ENCODE measurements around the gene ACKR1.

The ACKR1 gene, protein sequence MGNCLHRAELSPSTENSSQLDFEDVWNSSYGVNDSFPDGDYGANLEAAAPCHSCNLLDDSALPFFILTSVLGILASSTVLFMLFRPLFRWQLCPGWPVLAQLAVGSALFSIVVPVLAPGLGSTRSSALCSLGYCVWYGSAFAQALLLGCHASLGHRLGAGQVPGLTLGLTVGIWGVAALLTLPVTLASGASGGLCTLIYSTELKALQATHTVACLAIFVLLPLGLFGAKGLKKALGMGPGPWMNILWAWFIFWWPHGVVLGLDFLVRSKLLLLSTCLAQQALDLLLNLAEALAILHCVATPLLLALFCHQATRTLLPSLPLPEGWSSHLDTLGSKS

GRCh38 chr1:159204161-159205141 lies at the start of gene ACKR1:
ACKR1 (plus strand) TSS chr1:159204875; CDS start chr1:159204960, 85 bp downstream.
- no peak for DNase-seq (ENCODE audit: low read depth, low spot score)

GRCh38 chr1:159161001-159161718 lies 43.5 kb upstream of the ACKR1 start:
- DNase-seq (ENCODE audit: low read depth, low spot score): peak; percentile 57

DNA sequence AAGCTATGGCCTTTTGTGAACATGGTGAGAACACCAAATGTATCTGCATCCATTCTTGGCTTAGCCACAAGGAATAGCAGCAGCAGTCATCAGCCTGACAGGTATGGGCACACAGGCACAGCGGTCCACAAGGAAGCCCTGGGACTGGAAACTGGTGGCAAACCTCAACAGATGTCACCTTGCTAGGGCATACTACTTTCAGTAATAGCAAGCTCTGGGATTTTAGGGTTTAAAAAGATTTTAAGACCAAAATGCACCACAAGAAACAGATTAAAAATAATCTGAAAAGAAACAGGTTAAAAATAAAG lies 43.0 kb upstream of the ACKR1 start:
- no peak for DNase-seq (ENCODE audit: low read depth, low spot score)

DNA sequence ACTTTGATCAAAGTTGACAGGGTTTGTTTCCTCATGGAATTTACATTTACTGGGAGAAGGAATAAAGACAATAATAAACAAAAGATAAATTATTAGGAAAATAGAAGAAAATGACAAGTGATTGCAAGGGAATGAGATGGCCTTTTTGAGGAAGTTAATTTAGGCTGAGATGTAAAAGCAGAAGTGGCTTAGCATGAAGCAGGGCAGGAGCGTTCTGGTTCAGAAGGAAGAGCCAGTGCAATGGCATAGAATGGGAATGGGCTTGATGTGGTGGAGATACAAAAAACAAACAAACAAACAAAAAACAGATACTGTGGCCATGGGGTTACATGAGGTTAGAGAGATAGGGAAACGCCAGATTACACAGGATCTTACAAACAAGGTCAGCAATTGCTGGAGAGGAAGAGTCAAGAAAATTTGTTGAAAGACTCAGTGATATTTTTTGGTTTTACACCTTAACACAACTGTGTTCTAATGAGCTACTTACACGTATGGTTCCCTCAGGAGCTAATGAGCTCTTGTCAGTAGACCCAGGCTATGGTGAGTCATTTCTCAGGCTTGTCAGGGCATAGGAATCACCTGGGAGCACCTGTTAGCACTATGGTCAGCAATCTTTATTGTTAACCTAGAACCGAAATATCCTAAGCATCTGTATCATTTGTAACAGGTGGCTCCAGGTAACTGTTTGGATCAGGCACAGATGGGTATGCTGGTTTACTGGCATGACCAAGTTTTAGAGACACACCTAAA lies 42.0 kb upstream of the ACKR1 start:
- no peak for DNase-seq (ENCODE audit: low read depth, low spot score)

DNA sequence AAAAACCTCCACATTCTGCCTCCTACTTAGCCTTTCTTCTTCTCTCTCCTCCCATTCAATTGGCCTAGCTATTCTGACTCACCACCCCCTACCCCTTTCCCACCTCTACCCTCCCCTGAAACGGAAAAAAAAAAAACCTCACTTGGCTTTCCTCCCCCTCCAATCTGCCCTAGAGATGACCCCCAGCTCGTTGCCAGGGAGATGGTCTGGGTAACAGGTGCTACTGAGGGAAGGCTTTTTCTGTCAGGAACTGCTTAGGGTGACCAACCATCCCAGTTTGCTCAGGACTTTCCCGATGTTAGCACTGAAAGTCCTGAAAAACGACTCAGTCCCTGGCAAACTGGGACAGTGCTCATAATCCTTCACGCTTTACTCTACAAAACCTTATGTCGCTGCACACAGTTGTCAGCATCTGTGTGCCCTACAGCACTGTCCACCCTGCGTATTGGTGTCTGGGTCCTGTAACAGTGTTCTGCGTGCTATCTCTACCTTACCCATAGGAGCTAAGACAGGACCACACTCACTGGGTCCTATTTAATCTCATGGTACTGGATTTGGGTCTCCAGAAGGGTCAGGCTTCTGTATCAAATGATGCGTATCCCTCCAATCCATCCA lies 41.0 kb upstream of the ACKR1 start:
- no peak for DNase-seq (ENCODE audit: low read depth, low spot score)

GRCh38 chr1:159168043-159168442 lies 36.6 kb upstream of the ACKR1 start:
- no peak for DNase-seq (ENCODE audit: low read depth, low spot score)

DNA sequence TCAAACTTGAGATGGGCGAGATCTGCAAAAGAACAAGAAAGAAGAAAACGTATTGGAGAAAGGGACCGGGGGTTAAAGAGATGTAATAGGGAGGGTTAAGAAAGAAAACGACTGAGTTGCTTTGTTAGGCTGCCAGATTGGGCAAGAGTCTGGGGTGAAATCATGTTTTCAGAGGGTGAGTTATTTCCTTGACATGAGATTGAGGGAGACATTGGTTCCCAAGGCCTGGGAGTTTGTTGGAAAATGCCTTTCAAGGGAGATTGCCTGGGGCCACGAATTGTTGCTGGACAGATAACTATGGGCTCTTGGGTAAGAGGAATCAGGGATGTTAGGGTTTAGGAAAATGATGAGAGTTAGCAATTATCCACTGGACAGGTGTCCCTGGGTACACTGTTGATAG lies 34.0 kb upstream of the ACKR1 start:
- peak; percentile 12 for DNase-seq (ENCODE audit: low read depth, low spot score)

- DNase-seq (ENCODE audit: low read depth, low spot score): no peak
These were observed 33.4 kb upstream of the ACKR1 start, which contains the start of gene CADM3 for GRCh38 chr1:159171254-159171687. CADM3 (plus strand) TSS chr1:159171615; CDS start chr1:159171766, 151 bp downstream.

- no peak for DNase-seq (ENCODE audit: low read depth, low spot score)
These were observed 32.8 kb upstream of the ACKR1 start for GRCh38 chr1:159171688-159172501.

GRCh38 chr1:159172614-159173291 lies 31.9 kb upstream of the ACKR1 start:
- DNase-seq (ENCODE audit: low read depth, low spot score): no peak

DNA sequence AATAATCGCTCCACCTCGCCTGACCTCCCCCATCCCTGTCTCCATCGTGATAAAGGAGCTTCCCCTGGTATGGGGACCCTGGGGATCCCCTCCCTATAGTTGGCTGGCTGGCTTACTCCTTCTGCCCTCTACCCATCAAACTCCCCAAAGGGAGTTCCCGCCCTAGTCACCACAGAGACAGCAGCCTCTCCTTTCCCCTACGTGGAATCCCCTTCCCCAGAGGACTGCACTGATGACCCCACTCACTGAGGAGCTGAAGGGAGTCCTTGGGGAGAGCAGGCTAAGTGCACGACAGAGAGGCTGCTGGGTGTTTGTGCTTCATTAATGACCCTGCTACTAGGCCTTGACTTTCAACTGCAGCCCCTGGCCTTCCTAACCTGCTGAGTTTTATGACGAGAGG lies 31.4 kb upstream of the ACKR1 start:
- no peak for DNase-seq (ENCODE audit: low read depth, low spot score)

DNA sequence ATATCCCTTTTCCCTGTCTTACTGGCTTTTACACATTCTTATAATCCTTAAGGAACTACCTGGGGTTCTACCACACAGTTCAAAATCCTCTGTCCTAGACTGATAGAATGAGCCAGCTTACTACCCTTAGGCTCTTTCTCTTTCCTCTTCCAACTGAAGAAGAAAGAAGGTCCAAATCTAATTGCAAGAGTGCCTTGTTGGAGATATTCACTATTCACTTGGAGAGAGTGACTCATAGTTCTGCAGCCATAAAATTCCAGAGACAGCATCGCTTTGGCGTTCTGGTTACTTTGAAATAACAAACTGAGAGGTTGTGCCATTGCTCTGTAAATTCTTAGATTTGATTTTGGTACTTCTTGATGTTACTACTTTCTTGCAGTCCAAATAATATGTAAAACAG lies 29.1 kb upstream of the ACKR1 start:
- no peak for DNase-seq (ENCODE audit: low read depth, low spot score)

DNA sequence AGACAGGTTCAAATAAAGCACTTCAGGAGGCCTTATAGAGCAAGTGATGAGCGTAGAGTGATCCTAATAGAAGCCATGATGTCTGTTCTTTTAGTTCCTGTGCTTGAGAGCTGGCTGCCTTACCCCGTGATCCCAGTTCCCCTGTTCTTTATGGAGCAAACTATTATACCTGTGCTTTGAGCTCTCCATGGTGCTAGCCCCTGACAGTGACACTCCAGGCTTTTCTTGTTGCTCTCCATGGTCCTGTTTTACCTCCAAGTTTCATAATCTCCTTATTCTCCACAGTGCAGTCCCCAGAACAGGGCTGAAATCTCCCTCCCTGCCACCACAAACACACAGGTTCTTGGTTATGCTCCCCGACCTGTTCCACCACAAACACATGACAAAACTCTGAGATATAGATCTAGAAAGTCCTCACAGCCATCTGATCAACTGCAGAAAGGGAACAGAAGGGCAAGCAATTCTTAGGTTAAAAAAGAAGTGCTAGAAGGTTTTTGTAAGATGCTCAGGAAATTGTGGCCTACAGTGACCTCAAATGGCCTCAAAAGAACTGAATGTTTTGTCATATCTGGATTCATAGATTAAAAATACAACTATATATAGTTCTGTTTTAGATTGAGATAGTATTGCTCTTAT lies 27.3 kb upstream of the ACKR1 start:
- peak; percentile 74 for DNase-seq (ENCODE audit: low read depth, low spot score)

GRCh38 chr1:159179906-159180305 lies 24.8 kb upstream of the ACKR1 start:
- DNase-seq (ENCODE audit: low read depth, low spot score): no peak

- no peak for DNase-seq (ENCODE audit: low read depth, low spot score)
These were observed 24.2 kb upstream of the ACKR1 start for GRCh38 chr1:159180516-159180915.

GRCh38 chr1:159181328-159182024 lies 23.2 kb upstream of the ACKR1 start:
- DNase-seq (ENCODE audit: low read depth, low spot score): no peak

DNA sequence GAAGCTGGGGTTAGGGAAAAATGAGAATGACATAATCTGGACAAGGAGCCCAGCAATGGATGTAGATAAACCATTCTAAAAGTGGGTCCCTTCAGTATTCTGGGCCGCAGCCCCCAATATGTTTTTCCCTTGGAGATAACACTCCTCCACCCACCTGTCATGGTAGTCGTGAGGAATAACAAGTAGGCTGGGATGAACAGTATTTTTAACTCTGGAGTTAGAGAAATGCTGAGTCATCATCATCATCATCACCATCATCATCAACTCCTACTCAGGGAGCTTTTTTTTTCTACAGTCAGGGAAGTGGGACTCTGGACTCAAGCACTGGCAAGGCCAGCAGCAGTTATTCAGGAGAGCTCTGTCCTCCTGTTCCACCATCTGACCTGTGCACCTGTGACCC lies 20.5 kb upstream of the ACKR1 start:
- no peak for DNase-seq (ENCODE audit: low read depth, low spot score)

GRCh38 chr1:159185121-159185520 lies 19.6 kb upstream of the ACKR1 start:
- DNase-seq (ENCODE audit: low read depth, low spot score): no peak
